ENCODE results near the gene SHISA5. TPM values are rescaled to one million over a fixed set of nuclear protein-coding genes. Genes with fewer than 3 reads are reported as not detected.

Gene SHISA5
- total and polyA plus RNA-seq, 10 of the 15 experiments (the other 5 are each of a cell fraction or from before 2014, with no cell fraction given), result 17.1 to 148 (median 67.3) TPM

- TF ChIP-seq IKZF2 (IDR thresholded peaks at IDR 0.05), result no peak
Measured at GRCh38 chr3:48419597-48419996, 84.4 kb downstream of the SHISA5 start (continued).

GRCh38 chr3:48419149-48419548 lies 84.8 kb downstream of the SHISA5 start:
- POLR2A ChIA-PET, result no interaction called here
- RAD21 ChIA-PET (ENCODE audit: unreplicated experiment), result interaction anchor here (1.8 to 1.9 kb wide), 2 partner anchors 17 to 18 kb away, joined by 5 read pairs; no protein-coding TSS in a partner anchor
- DNase-seq (ENCODE audit: low read depth, low spot score) (no peak), ATAC-seq (no peak), FAIRE-seq (no peak)
- Histone ChIP-seq H3K79me2 (ENCODE audit: control insufficient read depth, insufficient read depth, low read length) (no peaks in the 10 kb centered on the region), H3K27me3 (replicated peaks in 1 of 2; ENCODE audit: control insufficient read depth in 2 of 2, insufficient read depth in 2 of 2, low read length in 1 of 2) (no peaks in the 10 kb centered on the region), H3K27ac (ENCODE audit: control insufficient read depth, insufficient read depth) (no peak overlapping the region), H3K4me1 (ENCODE audit: control insufficient read depth, insufficient read depth, low read length) (no peaks in the 10 kb centered on the region), H3K36me3 (ENCODE audit: control insufficient read depth in 2 of 2, insufficient read depth in 2 of 2, low read length in 1 of 2) (no peaks in the 10 kb centered on the region), H3K9me3 (replicated peaks; ENCODE audit: control insufficient read depth, insufficient read depth, low read length) (no peaks in the 10 kb centered on the region), H3K4me3 (no peak overlapping the region), H3K4me2 (ENCODE audit: control insufficient read depth, insufficient read depth) (no peak overlapping the region), H2AFZ (ENCODE audit: control insufficient read depth, low read depth, low read length) (no peak overlapping the region), H4K20me1 (ENCODE audit: control insufficient read depth, insufficient read depth) (no peaks in the 10 kb centered on the region), H3K9ac (ENCODE audit: control insufficient read depth, insufficient read depth, low read length) (no peak overlapping the region)
- BruUV-seq (replicated peaks), result no TSS peak
- SMC1A ChIA-PET (ENCODE audit: uncharacterized antibody, unreplicated experiment), result interaction anchor here (2.6 kb wide), 1 partner anchor 17 kb away, joined by 8 read pairs; no protein-coding TSS in a partner anchor
- WGBS (ENCODE audit: insufficient coverage, insufficient replicate concordance, low lambda C conversion rate, missing lambda C conversion rate), result 31% methylated on average over 9 of the region's 9 CpGs
- in situ Hi-C loops (cut with MboI) (no loop called here), intact Hi-C loops (cut with micrococcal nuclease; ENCODE audit: unreplicated experiment) (no loop called here)
- CTCF ChIA-PET, result interaction anchor here (0.7 to 22.0 kb wide), 4 partner anchors 17 to 130 kb away, joined by 3 to 757 read pairs (median 4); partner anchors contain the start of genes CCDC51 and TMA7
- TF ChIP-seq SMARCA5 (IDR thresholded peaks at IDR 0.05) (no peak), USF2 (IDR thresholded peaks at IDR 0.05; ENCODE audit: borderline replicate concordance, low read depth, low read length) (no peak), ZNF687 (IDR thresholded peaks at IDR 0.05) (no peak), RELB (IDR thresholded peaks at IDR 0.05; ENCODE audit: low read depth) (no peak), BCLAF1 (IDR thresholded peaks at IDR 0.05) (no peak), IRF3 (IDR thresholded peaks at IDR 0.05) (no peak), NR2C2 (IDR thresholded peaks at IDR 0.05; ENCODE audit: borderline replicate concordance, control insufficient read depth, insufficient read length, low read depth) (no peak), MTA3 (IDR thresholded peaks at IDR 0.05; ENCODE audit: borderline replicate concordance, low read length) (no peak), CBX3 (IDR thresholded peaks at IDR 0.05; ENCODE audit: borderline replicate concordance, low read depth) (no peak), SP1 (IDR thresholded peaks at IDR 0.05; ENCODE audit: low read depth, low read length) (no peak), ZNF622 (IDR thresholded peaks at IDR 0.05) (no peak)
